ENCODE data around the gene RFLNA.

Gene RFLNA

GRCh38 chr12:124336742-124337520 is 42.0 kb downstream of the RFLNA start:
- TF ChIP-seq, protein P1, sequence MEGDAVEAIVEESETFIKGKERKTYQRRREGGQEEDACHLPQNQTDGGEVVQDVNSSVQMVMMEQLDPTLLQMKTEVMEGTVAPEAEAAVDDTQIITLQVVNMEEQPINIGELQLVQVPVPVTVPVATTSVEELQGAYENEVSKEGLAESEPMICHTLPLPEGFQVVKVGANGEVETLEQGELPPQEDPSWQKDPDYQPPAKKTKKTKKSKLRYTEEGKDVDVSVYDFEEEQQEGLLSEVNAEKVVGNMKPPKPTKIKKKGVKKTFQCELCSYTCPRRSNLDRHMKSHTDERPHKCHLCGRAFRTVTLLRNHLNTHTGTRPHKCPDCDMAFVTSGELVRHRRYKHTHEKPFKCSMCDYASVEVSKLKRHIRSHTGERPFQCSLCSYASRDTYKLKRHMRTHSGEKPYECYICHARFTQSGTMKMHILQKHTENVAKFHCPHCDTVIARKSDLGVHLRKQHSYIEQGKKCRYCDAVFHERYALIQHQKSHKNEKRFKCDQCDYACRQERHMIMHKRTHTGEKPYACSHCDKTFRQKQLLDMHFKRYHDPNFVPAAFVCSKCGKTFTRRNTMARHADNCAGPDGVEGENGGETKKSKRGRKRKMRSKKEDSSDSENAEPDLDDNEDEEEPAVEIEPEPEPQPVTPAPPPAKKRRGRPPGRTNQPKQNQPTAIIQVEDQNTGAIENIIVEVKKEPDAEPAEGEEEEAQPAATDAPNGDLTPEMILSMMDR (conservative IDR thresholded peaks at IDR 0.05; ENCODE audit: low read depth): no peak
- ChIA-PET POLR2A (ENCODE audit: low non-redundant PET) (no interaction called here), CTCF (no interaction called here)
- H3K27ac ChIP-seq: no peak overlapping the region
- no peak for DNase-seq (ENCODE audit: low spot score)

- DNase-seq (ENCODE audit: low spot score): no peak
- ChIA-PET CTCF (no interaction called here), POLR2A (ENCODE audit: low non-redundant PET) (no interaction called here)
- TF ChIP-seq, protein P1 (conservative IDR thresholded peaks at IDR 0.05; ENCODE audit: low read depth): no peak
- H3K27ac ChIP-seq: 0 out of 2 replicates have a peak overlapping the region, but pooled peaks have one; percentile 9
Observed at GRCh38 chr12:124337622-124338021, 42.7 kb downstream of the RFLNA start.

DNA sequence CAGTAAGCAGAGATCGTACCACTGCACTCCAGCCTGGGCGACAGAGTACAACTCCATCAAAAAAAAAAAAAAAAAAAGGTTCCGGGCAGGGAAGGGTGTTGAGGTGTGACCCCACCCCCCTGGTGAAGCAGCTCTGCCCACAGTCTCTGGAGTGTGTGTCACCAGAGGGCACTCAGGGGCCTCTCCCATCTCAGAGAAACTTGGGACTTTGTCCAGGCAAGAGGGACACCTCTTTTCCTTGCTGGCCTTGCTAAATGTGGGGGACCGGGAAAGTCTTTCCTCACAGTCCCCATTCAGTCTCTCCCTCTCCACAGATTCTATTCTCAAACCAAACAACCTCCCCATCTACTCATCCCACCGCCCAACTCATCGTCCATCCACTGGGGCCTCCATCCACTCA is 43.6 kb downstream of the RFLNA start:
- DNase-seq (ENCODE audit: low spot score): no peak
- TF ChIP-seq, protein P1 (conservative IDR thresholded peaks at IDR 0.05; ENCODE audit: low read depth): no peak
- ChIA-PET POLR2A (ENCODE audit: low non-redundant PET) (no interaction called here), CTCF (no interaction called here)
- 0 out of 2 replicates have a peak overlapping the region, but pooled peaks have one; percentile 9 for H3K27ac ChIP-seq

- DNase-seq (ENCODE audit: low spot score): no peak
- 0 out of 2 replicates have a peak overlapping the region, but pooled peaks have one; percentile 9 for H3K27ac ChIP-seq
- ChIA-PET POLR2A (ENCODE audit: low non-redundant PET) (no interaction called here), CTCF (no interaction called here)
- TF ChIP-seq, protein P1 (conservative IDR thresholded peaks at IDR 0.05; ENCODE audit: low read depth): no peak
Observed at GRCh38 chr12:124338876-124339603, 44.1 kb downstream of the RFLNA start.

GRCh38 chr12:124340080-124340900 is 45.4 kb downstream of the RFLNA start:
- no peak for DNase-seq (ENCODE audit: low spot score)
- POLR2A ChIA-PET (ENCODE audit: low non-redundant PET): no interaction called here
- TF ChIP-seq, protein P1 (conservative IDR thresholded peaks at IDR 0.05; ENCODE audit: low read depth): no peak
- H3K27ac ChIP-seq: no peak overlapping the region
- CTCF ChIA-PET: interaction anchor here (0.7 kb wide), 1 partner anchor 28 kb away, joined by 3 read pairs; no protein-coding TSS in a partner anchor

GRCh38 chr12:124341645-124342069 is 46.8 kb downstream of the RFLNA start:
- TF ChIP-seq, protein P1 (conservative IDR thresholded peaks at IDR 0.05; ENCODE audit: low read depth): no peak
- POLR2A ChIA-PET (ENCODE audit: low non-redundant PET): no interaction called here

More at GRCh38 chr12:124341645-124342069, 46.8 kb downstream of the RFLNA start:
- no peak overlapping the region; the same call in 1 of the 2 replicates for H3K27ac ChIP-seq
- CTCF ChIA-PET: interaction anchor here (0.7 kb wide), 1 partner anchor 161 kb away, joined by 3 read pairs; no protein-coding TSS in a partner anchor
- no peak for DNase-seq (ENCODE audit: low spot score)
